ENCODE results near the gene MCUB. TPM values are rescaled to one million over a fixed set of nuclear protein-coding genes. Genes with fewer than 3 reads are reported as not detected.

The MCUB gene
- total RNA-seq, 1 donor: 95.8 TPM

DNA sequence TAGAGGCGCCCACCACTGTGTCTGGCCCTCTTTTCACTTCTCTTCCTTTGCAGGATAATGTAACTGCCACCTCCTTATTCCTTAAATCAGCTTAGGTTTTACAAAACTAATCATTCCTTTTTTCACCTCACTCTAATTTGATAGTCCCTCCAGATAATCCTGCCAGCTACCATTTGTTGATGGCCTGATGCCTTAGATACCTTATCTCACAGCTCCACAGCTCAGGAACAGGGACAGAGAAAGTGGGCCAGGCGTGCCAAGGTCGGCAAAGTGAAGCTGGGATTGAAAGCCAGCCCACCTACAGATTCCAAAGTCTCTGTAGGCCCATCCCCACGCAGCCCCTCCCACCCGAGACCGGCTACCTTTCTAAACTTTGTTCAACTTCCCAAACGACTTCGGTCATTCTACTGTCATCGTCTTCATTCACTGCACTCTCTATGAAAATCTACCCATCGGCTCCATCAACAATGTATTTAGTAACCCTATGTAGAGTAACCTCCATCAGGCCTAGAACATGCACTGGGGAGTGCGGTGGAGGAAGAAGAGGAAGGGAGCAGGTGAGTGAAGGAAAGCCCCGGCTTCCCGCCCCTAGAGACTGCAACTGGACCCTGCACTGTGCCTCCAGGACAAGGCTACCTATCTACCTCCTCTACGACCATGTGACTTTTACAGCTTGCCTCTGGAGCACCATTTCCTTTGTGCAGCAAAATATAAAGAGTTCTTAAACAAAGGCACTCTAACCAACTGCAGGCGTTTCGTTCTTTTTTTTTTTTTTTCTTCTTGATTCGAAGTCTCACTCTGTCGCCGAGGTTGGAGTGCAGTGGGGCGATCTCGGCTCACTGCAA, 141.7 kb downstream of the MCUB start:
- Histone ChIP-seq H3K4me1 (ENCODE audit: insufficient read depth, low read length) (peaks cover 23% of the 10 kb centered on the region), H3K27me3 (ENCODE audit: insufficient read depth, low read length) (no peaks in the 10 kb centered on the region), H3K4me3 (ENCODE audit: low read length) (peak overlapping the region; percentile 60), H3K9me3 (ENCODE audit: low read depth, low read length) (no peaks in the 10 kb centered on the region)

DNA sequence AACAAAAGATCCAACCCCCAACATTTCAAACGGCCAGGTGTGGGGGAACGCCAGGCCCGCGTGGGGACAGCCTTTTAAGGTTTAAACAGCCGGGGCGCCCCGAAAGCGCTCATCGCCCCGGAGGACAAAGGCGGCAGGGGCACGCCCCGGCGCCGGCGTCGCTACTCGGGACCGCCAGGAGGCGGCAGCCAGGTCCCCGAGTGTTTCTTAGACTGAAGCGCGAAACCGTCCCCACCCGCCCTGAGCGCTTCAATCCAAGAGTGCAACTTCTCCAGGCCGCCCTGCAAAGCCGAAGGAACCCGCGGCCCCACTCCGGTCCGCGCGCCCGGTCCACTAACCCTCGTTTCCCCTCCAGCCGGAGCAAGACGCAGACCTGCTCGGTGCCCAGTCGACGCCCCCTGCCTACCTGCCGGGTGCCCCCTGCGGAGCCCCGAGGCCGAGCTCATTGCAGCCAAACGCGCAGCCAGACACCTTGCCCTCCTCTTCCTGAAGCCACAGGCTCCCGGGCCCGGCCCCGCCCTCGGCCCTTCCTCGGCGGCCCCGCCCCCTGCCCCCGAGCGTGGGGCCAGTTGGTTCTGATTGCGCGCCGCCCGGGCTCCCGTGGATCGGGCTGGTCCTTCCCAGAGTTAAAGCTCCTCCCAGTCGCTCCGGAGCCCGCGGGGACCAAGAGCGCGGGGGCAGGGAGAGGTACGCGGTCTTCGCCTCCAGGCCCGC, 143.1 kb downstream of the MCUB start, which contains the start of gene CASP6:
Gene CASP6 (minus strand): TSS at position 496 of the 714 bp plus-strand sequence. CDS start 50 bp downstream, at position 446.
- H3K4me3 ChIP-seq (ENCODE audit: low read length): peak within 1 kb of the TSS; percentile 60
- peaks cover 23% of the 10 kb centered on the region for H3K4me1 ChIP-seq (ENCODE audit: insufficient read depth, low read length)
- no peaks in the 10 kb centered on the region for H3K27me3 ChIP-seq (ENCODE audit: insufficient read depth, low read length)
- no peaks in the 10 kb centered on the region for H3K9me3 ChIP-seq (ENCODE audit: low read depth, low read length)

DNA sequence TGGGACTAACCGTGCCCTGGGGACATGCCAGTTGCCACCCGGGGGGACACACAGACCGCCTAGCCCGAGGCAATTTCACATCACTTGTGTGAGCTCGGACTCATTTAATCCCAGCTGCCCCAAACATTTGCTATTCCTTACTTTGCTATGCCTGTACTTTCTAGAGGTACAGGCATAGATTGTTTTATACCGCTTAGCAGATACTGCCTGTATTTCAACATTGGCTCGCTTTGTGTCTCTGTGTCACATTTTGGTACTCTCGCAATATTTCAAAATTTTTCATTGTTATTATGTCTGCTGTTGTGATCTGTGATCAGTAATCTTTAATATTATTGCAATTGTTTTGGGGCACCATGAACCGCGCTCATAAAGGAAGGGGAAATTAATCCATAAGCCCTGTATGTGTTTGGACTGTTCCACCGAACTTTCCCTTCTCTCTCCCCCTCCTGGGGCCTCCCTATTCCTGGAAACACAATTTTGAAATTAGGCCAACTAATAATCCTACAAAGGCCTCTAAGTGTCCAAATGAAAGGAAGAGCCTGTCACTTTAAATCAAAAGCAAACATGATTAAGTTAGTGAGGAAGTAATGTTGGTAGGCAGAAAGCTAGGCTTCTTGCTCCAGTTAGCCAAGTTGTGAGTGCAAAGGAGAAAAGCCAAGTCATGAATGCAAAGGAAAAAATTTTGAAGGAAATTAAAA, 143.8 kb downstream of the MCUB start:
- H3K9me3 ChIP-seq (ENCODE audit: low read depth, low read length): no peaks in the 10 kb centered on the region
- H3K4me3 ChIP-seq (ENCODE audit: low read length): peak overlapping the region; percentile 60
- H3K4me1 ChIP-seq (ENCODE audit: insufficient read depth, low read length): peaks cover 23% of the 10 kb centered on the region

DNA sequence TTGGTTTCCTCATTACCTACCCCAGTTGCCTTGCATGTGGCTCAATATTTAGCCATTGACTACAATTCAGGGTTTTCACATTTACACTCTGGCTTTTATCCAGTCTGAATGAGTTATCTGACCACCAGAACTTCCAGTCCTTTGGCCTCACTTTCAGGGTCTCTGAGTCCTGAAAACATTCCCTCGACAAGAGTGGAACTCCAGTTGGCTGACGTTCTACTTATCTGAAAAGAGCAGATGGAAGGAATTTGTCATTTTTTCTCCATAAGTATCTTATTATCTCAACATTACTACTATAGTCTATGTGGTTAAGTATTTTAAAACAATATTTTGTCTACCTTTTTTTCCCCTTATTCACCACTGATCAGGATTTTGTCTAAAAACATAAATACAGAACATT, 148.4 kb downstream of the MCUB start:
- Histone ChIP-seq H3K4me1 (ENCODE audit: insufficient read depth, low read length) (peaks cover 10% of the 10 kb centered on the region), H3K9me3 (ENCODE audit: low read depth, low read length) (no peaks in the 10 kb centered on the region), H3K4me3 (ENCODE audit: low read length) (no peak overlapping the region), H3K27me3 (ENCODE audit: insufficient read depth, low read length) (no peaks in the 10 kb centered on the region)

More for the DNA sequence above, 143.8 kb downstream of the MCUB start:
- H3K27me3 ChIP-seq (ENCODE audit: insufficient read depth, low read length): no peaks in the 10 kb centered on the region

DNA sequence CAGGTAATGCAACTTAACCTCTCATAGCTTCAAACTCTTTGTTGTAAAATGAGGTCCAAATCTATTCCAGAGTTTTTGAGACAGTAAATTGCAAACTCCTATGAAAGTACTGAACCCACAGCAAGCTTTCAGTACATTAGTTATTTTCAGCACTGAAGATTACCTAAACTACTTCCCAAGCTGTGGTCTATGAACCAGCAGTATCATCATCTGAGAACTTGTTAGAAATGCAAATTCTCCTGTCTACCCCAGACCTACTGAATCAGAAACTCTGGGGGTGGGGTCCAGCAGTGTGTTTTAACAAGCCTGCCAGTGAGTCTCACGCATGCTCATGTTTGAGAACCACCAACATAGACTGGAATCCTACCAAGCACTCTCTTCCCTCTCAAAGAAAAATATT, 148.9 kb downstream of the MCUB start:
- Histone ChIP-seq H3K4me1 (ENCODE audit: insufficient read depth, low read length) (peaks cover 4% of the 10 kb centered on the region), H3K9me3 (ENCODE audit: low read depth, low read length) (no peaks in the 10 kb centered on the region), H3K27me3 (ENCODE audit: insufficient read depth, low read length) (no peaks in the 10 kb centered on the region), H3K4me3 (ENCODE audit: low read length) (no peak overlapping the region)

DNA sequence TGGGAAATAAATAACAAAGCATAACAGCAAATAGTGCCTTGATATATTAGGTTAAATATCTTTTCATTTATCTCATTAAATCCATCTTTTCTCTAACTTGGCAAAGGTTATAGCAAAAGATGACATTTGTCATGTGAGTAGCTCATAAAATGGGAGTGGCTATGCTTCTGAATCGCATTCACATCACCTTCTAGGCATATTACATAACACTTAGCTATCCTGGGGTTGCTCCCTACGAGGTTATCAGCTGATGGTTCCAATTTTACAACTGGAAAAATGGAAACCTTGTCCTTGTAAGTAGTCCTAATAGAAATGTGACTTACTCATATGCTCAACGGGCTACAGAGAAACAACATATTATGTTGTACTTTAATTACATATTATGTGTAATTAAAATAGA, 153.5 kb downstream of the MCUB start:
- Histone ChIP-seq H3K27me3 (ENCODE audit: insufficient read depth, low read length) (no peaks in the 10 kb centered on the region), H3K4me1 (ENCODE audit: insufficient read depth, low read length) (no peaks in the 10 kb centered on the region), H3K9me3 (ENCODE audit: low read depth, low read length) (no peaks in the 10 kb centered on the region), H3K4me3 (ENCODE audit: low read length) (no peak overlapping the region)

DNA sequence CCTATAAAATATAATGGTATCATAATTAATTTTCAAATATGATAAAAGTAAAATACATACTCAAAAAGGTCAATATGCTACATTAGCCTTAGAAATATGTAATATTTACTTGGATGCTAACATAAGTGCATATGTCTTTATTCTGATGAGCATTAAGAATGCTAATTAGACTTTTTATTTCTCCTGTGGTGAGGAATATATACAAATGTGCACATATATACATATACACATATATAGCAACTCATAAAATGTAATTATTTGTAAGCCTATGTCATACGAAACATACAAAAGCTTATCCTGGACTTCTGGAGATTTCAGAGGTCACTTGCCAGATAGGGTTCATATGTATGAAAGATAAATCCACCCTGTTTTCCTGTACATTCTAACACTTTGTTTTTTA, 158.7 kb downstream of the MCUB start:
- no peak overlapping the region for H3K4me3 ChIP-seq (ENCODE audit: low read length)
- H3K27me3 ChIP-seq (ENCODE audit: insufficient read depth, low read length): no peaks in the 10 kb centered on the region
- H3K4me1 ChIP-seq (ENCODE audit: insufficient read depth, low read length): no peaks in the 10 kb centered on the region
- no peaks in the 10 kb centered on the region for H3K9me3 ChIP-seq (ENCODE audit: low read depth, low read length)

DNA sequence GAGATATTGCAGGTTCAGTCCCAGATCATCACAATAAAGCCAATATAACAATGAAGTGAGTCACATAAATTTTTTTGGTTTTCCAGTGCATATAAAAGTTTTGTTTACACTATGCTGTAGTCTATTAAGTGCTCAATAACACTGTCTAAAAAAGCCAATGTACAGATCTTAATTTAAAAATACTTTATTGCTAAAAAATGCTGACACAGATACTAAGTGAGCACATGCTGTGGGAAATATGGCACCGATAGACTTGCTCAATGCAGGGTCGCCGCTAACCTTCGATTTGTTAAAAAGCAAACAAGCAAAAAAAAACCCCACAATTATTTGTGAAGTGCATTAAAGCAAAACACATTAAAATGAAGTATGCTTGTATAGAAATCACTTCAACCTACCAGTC, 159.6 kb downstream of the MCUB start:
- Histone ChIP-seq H3K4me3 (ENCODE audit: low read length) (no peak overlapping the region), H3K27me3 (ENCODE audit: insufficient read depth, low read length) (no peaks in the 10 kb centered on the region), H3K9me3 (ENCODE audit: low read depth, low read length) (no peaks in the 10 kb centered on the region), H3K4me1 (ENCODE audit: insufficient read depth, low read length) (no peaks in the 10 kb centered on the region)

DNA sequence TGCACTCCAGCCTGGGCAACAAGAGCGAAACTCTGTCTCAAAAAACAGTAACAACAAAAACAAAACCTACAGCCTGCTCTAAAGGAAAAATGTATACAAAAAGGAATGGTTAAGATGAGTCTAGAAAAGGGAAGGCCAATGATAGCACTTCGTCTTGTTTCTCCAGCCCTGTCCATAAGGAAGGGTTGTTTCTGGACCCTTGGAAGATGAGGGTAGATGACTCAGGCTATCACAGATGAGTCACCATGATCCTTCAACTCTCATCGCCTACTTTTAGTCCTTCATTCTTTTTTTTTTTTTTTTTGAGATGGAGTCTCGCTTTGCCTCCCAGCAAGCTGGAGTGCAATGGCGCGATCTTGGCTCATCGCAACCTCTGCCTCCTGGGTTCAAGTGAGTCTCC, 161.0 kb downstream of the MCUB start:
- Histone ChIP-seq H3K27me3 (ENCODE audit: insufficient read depth, low read length) (no peaks in the 10 kb centered on the region), H3K4me1 (ENCODE audit: insufficient read depth, low read length) (no peaks in the 10 kb centered on the region), H3K9me3 (ENCODE audit: low read depth, low read length) (no peaks in the 10 kb centered on the region), H3K4me3 (ENCODE audit: low read length) (no peak overlapping the region)

DNA sequence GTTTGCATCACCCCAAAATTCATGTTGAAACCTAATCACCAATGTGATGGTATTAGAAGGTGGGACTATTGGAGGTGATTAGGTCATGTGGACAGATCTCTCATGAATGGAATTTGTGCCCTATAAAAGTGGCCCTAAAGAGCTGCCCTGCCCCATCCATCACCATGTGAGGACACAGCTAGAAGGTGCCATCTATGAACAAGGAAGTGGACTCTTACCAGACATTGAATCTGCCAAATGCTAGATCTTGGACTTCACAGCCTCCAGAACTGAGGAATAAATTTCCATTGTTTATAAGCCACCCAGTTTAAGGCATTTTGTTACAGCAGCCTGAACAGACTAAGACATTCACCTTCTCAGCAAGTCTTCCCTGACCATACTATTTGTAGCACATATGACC, 162.3 kb downstream of the MCUB start:
- Histone ChIP-seq H3K4me1 (ENCODE audit: insufficient read depth, low read length) (no peaks in the 10 kb centered on the region), H3K27me3 (ENCODE audit: insufficient read depth, low read length) (no peaks in the 10 kb centered on the region), H3K9me3 (ENCODE audit: low read depth, low read length) (no peaks in the 10 kb centered on the region)

DNA sequence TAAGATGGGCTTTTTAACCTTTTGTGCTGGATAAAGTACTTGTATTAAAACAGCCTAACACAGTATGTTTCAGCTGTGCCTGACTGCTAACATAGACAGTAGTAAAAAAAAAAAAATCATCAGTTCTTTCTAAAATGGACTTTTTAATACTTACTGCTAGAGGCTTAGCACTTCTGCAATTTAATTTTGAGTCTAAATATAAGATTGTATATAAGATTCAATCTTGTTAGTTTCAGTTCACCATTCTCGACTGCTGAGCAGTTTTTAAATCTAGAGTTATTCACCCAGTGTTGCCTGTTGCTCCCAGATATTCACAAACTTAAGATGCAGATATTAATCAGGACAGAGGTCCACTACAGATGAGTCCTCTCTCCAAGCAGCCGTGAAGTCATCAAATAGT, 163.1 kb downstream of the MCUB start:
- H3K4me1 ChIP-seq (ENCODE audit: insufficient read depth, low read length): no peaks in the 10 kb centered on the region
- no peaks in the 10 kb centered on the region for H3K9me3 ChIP-seq (ENCODE audit: low read depth, low read length)
- no peak overlapping the region for H3K4me3 ChIP-seq (ENCODE audit: low read length)

More for the DNA sequence above, 162.3 kb downstream of the MCUB start:
- no peak overlapping the region for H3K4me3 ChIP-seq (ENCODE audit: low read length)

DNA sequence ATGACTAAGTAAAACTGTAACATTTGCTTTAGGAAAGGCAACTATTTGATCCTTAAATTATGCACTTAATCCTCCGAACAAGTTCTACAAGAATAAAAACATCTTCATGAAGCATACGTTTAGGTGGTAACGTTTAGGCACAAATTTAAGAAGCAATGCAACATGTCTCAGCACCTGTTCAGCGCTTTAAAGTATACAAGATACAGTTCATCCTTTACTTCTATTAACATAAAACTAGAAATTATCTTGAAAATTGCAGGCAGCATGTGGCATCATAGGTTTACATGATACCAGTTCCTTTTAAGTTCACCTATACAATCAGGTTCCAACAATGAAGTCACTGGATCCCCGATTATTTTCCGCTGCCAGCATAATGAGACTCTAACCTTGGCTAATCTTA, 168.3 kb downstream of the MCUB start:
- no peaks in the 10 kb centered on the region for H3K27me3 ChIP-seq (ENCODE audit: insufficient read depth, low read length)
- peaks cover 7% of the 10 kb centered on the region for H3K4me1 ChIP-seq (ENCODE audit: insufficient read depth, low read length)
- no peak overlapping the region for H3K4me3 ChIP-seq (ENCODE audit: low read length)
- no peaks in the 10 kb centered on the region for H3K9me3 ChIP-seq (ENCODE audit: low read depth, low read length)

More for the DNA sequence above, 163.1 kb downstream of the MCUB start:
- H3K27me3 ChIP-seq (ENCODE audit: insufficient read depth, low read length): no peaks in the 10 kb centered on the region

DNA sequence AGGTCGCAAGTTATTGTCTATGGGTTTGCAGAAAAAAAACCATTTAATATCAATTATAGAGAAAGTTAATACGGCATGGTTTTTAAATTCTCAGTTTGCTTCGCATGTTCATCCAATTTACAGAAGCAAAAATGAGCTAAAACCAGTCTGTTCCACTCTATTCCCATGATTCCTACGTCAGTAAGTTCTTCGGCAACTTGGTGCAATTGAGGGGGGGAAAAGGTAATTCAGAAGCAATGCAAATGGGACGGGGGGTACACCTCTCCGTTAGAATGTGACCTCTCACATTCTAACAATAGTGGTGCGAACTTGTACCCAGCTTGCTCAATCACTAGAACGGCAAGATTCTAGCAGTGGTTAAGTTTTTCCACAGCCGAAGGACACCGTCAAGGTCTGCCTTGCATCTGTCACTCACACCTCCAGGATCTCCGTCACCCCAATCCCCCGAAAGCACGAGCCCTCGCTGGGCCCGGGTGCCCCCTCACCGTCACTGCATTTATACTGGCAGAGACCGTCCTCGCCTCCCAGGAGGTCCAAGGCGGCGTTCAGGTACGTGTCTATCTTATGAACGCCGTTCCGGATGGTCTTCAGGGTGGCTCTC, 169.2 kb downstream of the MCUB start:
- peak overlapping the region; percentile 73 for H3K4me3 ChIP-seq (ENCODE audit: low read length)
- H3K27me3 ChIP-seq (ENCODE audit: insufficient read depth, low read length): no peaks in the 10 kb centered on the region
- H3K9me3 ChIP-seq (ENCODE audit: low read depth, low read length): no peaks in the 10 kb centered on the region
- H3K4me1 ChIP-seq (ENCODE audit: insufficient read depth, low read length): peaks cover 7% of the 10 kb centered on the region

DNA sequence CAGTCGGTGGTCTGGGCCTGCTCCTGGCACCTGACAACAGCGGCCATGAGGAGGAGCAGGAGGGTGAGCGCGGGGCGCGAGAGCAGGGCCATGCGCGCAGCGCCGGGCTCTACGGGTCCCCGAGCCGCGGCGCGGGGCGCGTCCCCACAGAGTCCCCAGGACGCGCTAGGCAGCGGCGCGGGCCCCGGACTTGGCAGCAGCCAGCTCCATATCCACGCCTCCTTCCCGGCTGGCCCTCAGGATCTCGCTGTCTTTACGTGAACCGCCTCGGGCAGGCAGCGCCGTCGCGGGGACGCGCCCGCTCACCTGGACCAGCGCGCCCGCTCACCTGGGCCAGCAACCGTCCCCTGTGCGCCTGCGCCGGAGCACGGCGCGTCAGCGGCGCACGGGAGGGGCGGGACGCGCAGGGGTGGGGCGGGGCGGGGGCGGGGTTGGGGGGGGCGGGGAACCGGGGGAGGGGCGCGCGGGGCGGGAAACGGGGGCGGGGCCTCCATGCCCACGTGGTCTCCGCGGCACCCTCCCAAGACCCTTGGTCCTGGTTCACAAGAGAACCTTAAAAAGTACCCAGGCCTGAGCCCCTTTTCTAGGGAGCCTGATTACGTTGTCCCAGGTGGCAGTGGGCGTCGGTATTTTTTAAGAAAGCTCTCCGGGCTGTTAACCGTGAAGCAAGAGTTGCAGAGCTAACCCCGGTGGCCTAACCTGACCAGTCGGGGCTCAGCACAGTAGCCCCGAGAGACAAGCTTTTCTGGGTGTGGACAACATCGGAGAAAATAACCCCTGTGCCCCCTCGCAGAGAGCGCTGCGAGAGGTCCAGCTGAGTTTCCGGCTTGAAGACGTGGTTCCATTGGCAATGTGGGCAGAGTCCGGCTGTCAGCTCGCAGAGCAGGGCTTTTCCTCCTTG, 169.9 kb downstream of the MCUB start, which contains the start of gene PLA2G12A:
Gene PLA2G12A (minus strand): TSS at position 353 of the 901 bp plus-strand sequence. CDS start 261 bp downstream, at position 92.
- H3K4me1 ChIP-seq (ENCODE audit: insufficient read depth, low read length): peaks cover 7% of the 10 kb centered on the region
- no peaks in the 10 kb centered on the region for H3K27me3 ChIP-seq (ENCODE audit: insufficient read depth, low read length)
- H3K9me3 ChIP-seq (ENCODE audit: low read depth, low read length): no peaks in the 10 kb centered on the region
- peak within 1 kb of the TSS; percentile 73 for H3K4me3 ChIP-seq (ENCODE audit: low read length)
